ENCODE results near the gene RIBC2. TPM values are rescaled to one million over a fixed set of nuclear protein-coding genes. Genes with fewer than 3 reads are reported as not detected.

The RIBC2 gene
- total and polyA plus RNA-seq, 11 donors = 0.07 to 1.0 TPM; not detected in 9

DNA sequence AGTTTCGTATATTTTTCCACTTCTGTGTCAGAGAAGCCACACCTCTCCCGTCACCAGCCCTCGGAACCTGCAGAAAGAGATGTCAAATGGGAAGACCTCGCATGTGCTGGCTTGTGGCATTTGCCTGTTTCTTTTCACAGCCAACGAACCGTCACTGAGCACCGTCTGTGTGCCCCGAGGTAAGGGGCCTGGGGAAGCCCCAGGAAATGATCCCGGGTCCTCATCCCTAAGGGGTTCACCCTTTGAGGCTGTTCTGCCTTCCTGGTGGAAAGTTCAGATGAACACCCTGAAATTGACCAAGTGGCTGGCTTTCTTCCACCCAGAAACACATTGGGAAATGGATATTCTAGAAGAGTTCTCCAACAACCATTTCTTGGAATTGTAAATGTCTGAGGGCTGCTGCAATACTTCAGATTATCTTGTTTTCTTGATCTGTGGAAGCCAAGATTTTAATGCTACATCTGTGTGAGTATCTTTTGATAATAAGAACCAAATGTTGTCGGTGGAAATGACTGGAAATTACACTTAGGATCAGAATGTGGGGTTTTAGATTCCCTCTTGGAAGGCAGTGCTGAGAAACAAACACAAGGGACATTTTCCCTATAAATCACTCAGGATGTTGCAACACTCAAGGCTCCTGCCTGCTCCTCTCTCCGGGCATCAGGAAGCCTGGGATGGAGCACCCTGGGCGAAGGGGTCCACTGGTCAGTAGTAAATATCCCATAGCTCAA lies 37.6 kb downstream of the RIBC2 start:
- 59 to 65% (median 61%) methylated on average over 12 of the region's 12 CpGs for WGBS, 4 donors
- peaks cover 0 to 28% (median 0%) of the 10 kb centered on the region in 12 donors for H3K4me1 ChIP-seq
- peaks cover 0 to 5% (median 0%) of the 10 kb centered on the region in 9 donors for H3K27me3 ChIP-seq
- DNase-seq = peak in 1 of 5 donors; percentile 44
- H3K4me3 ChIP-seq = no peak overlapping the region
- peak overlapping the region; percentile 23 to 79 (median 58) for H3K27ac ChIP-seq
- ATAC-seq = peak; percentile 22 to 78 (median 64)
- no peaks in the 10 kb centered on the region for H3K9me3 ChIP-seq
- intact Hi-C loops (cut with DNase I) = loop anchor here in 1 of 10 donors (5.0 kb wide), 1 partner anchor 51 kb away; the partner anchor contains the start of gene FBLN1
- no peak for TF ChIP-seq POLR2A (IDR thresholded peaks at IDR 0.05)
- TF ChIP-seq, protein P1, sequence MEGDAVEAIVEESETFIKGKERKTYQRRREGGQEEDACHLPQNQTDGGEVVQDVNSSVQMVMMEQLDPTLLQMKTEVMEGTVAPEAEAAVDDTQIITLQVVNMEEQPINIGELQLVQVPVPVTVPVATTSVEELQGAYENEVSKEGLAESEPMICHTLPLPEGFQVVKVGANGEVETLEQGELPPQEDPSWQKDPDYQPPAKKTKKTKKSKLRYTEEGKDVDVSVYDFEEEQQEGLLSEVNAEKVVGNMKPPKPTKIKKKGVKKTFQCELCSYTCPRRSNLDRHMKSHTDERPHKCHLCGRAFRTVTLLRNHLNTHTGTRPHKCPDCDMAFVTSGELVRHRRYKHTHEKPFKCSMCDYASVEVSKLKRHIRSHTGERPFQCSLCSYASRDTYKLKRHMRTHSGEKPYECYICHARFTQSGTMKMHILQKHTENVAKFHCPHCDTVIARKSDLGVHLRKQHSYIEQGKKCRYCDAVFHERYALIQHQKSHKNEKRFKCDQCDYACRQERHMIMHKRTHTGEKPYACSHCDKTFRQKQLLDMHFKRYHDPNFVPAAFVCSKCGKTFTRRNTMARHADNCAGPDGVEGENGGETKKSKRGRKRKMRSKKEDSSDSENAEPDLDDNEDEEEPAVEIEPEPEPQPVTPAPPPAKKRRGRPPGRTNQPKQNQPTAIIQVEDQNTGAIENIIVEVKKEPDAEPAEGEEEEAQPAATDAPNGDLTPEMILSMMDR (IDR thresholded peaks at IDR 0.05) = no peak
- H3K36me3 ChIP-seq = no peaks in the 10 kb centered on the region

DNA sequence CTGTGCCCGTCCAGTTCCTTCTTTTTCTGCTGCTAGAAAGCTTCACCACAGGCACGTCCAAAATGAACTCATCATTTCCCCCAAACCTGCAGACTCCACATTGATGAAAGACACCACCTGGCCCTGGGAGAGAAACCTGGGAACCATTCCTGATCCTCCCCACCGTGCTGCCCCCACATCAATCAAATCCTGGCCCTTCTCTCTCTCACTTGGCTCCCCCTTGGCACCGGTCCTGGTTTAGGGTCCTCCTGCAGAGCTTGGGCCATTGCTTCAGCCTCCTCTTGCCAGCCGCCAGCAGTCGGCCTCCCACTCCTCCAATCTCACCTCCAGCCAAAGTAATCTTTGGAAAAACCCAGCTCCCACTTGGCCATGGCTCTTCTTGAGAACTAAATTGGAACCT lies 38.5 kb downstream of the RIBC2 start:
- Histone ChIP-seq H3K4me1 (peaks cover 0 to 28% (median 0%) of the 10 kb centered on the region in 12 donors), H3K27me3 (peaks cover 0 to 5% (median 0%) of the 10 kb centered on the region in 9 donors), H3K4me3 (no peak overlapping the region), H3K27ac (peak overlapping the region in 8 of 12 donors; percentile 23 to 75 (median 60)), H3K36me3 (no peaks in the 10 kb centered on the region), H3K9me3 (no peaks in the 10 kb centered on the region)
- intact Hi-C loops (cut with DNase I) = loop anchor here in 1 of 10 donors (5.0 kb wide), 1 partner anchor 50 kb away; the partner anchor contains the start of gene FBLN1
- DNase-seq = no peak
- 85 to 90% (median 87%) methylated on average over 6 of the region's 6 CpGs for WGBS, 4 donors
- no peak for TF ChIP-seq POLR2A (IDR thresholded peaks at IDR 0.05)
- TF ChIP-seq, protein P1 (IDR thresholded peaks at IDR 0.05) = no peak
- ATAC-seq = no peak

DNA sequence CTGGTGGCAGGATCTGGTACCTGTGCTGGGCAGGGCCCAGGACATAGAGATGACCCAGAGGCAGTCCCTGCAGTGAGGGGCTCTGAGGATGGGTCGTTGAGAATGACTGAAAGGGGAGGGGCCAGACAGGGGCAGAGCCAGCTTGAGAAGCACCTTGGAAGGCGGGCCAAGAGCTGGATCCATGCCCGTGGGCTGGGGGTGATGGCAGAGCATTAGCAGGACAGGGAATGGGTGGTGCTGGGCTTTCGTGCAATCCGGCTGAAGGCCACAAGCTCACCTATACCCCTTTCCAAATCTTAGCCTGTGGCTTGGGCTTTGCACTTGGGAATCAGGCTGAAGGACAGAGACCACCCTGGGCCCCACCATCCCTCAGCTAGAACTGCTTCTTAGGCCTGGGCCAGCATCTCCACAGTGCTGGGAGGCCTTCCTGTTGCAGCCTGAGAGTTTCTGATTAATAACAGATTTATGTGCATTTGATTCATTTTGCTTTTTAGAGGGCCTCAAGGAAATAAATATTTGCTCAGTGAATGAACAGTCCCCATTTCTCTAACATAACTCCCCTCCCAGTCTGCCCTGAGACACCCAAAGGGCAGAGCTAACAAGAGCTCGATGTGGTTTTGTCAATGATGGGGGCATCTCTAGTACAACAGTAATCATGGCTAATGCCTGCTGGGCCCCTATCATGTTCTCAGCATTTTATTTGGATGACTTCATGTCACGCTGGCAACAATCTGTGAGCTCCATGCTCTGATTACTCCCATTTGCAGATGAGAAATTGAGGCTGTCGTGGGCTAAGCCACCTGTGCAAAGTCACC lies 39.3 kb downstream of the RIBC2 start:
- Histone ChIP-seq H3K27me3 (peaks cover 0 to 5% (median 0%) of the 10 kb centered on the region in 9 donors), H3K9me3 (no peaks in the 10 kb centered on the region), H3K36me3 (no peaks in the 10 kb centered on the region), H3K4me3 (no peak overlapping the region), H3K4me1 (peaks cover 0 to 28% (median 0%) of the 10 kb centered on the region in 12 donors), H3K27ac (peak overlapping the region in 6 of 12 donors; percentile 8 to 65 (median 40))
- intact Hi-C loops (cut with DNase I) = loop anchor here in 1 of 10 donors (5.0 kb wide), 1 partner anchor 50 kb away; the partner anchor contains the start of gene FBLN1
- DNase-seq = no peak
- 72 to 78% (median 78%) methylated on average over 8 of the region's 8 CpGs for WGBS, 4 donors
- TF ChIP-seq POLR2A (IDR thresholded peaks at IDR 0.05) = no peak
- TF ChIP-seq, protein P1 (IDR thresholded peaks at IDR 0.05) = no peak
- ATAC-seq = no peak
